GM18499 (cell line): ENCODE results near the gene LRRC74B.
"Not testable (repeated sequence)": the region's sequence is repeated elsewhere in the genome, so short reads cannot be mapped to it uniquely, and the experiment has no call there.

Experiments
- ATAC-seq: cut with Tn5 transposase; IDR thresholded peaks from one replicate; pipeline ENCODE4 v1.9.1; 2021; ENCODE audit warnings: moderate number of reproducible peaks; ENCODE audit not compliant: insufficient read depth, unreplicated experiment

LRRC74B gene

GRCh38 chr22:21051831-21052400 lies 6.2 kb downstream of the LRRC74B start:
- ATAC-seq = no peak

- ATAC-seq = no peak
These were observed 7.1 kb downstream of the LRRC74B start for GRCh38 chr22:21052715-21053459.

DNA sequence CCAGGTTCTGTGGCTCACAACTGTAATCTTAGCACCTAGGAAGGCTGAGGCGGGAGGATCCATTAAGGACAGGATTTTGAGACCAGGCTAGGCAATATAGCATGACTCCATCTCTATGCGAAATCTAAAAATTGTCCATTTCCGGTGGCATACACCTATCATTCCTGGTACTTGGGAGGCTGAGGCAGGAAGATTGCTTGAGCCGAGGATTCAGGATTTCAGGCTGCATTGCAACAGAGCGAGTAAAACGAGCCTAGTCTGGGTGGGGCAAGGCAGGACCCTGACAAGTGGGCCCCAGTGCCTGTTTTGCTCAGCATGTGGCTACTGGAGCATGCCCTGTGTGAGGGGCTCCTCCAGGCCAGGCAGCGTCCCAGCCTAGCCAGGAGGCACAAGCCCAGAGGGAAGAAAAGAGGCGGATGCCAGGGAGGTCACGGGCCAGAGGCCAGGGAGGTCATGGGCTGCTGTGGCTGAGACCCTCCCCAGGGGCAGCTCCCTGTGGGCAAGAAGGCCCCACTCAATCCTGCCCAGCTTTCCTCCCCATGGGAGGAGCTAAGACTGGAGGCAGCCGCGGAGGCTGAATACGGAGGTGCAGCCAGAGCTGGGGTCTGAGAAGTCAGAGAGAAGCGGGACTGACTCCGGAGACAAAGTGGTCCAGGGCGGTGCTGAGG lies 8.4 kb downstream of the LRRC74B start:
- ATAC-seq = no peak

GRCh38 chr22:21054714-21055563 lies 9.2 kb downstream of the LRRC74B start:
- ATAC-seq = no peak

- ATAC-seq = no peak
These were observed 9.8 kb downstream of the LRRC74B start for GRCh38 chr22:21055564-21055834.

- no peak for ATAC-seq
These were observed 10.2 kb downstream of the LRRC74B start for GRCh38 chr22:21055880-21056319.

DNA sequence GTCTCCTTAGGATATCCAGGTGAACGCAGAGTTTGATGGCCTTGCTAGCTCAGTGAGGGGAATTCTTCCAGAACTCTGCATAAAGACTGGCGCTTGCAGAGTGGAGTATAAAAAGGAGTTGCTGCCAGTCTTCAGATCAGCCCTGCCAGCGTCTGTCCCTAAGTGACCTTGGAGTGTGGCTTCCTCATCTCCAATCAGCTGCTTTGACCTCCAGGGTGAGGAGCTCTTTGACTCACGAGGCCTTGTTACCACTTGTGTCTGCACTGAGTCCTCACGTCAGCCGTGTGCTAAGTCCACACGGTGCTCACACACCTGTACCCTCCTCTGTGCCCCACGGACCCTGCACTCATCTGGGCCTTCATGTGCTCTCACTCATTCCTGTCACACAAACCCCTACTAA lies 14.6 kb downstream of the LRRC74B start:
- not testable (repeated sequence) for ATAC-seq

GRCh38 chr22:21061660-21062321 lies 16.0 kb downstream of the LRRC74B start:
- ATAC-seq = not testable (repeated sequence)

- ATAC-seq = not testable (repeated sequence)
These were observed 18.7 kb downstream of the LRRC74B start for GRCh38 chr22:21064425-21064824.

DNA sequence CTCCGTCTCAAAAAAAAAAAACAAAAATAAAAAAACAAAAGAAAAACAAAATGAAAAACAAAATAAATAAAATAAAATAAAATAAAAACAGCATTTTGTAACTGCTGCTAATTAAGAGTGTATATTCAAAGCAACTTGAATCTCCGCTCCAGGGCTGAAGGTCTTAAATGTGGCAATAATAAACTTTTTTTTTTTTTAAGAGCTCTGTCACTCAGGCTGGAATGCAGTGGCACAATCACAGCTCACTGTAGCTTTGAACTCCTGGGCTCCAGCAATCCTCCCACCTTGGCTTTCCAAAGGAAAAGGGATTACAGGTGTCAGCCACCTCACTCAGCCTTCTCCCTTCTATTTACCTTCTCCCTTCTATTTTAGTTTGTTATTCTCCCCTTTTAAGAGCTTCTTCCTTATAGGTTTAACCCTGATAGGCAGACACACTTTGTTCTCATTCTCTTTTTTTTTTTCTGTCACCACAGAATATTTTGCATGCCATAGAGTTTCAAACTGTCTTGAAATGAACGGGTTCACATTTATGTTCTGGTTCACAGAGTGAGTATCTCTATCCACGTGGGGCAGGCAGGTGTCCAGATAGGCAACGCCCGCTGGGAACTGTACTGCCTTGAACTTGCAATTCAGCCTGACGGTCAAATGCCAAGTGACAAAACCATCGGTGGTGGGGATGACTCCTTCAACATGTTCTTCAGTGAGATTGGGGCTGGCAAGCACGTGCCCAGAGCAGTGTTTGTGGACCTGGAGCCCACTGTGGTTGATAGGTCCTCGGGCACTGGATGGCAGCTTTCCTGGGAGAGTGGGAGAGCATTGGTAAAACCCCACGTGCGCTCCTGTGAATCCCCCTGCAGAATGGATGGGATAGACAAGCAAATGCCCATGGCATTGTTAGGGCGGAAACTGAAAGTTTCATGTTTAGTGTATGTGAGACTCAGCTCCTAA lies 19.4 kb downstream of the LRRC74B start:
- no peak for ATAC-seq

GRCh38 chr22:21067075-21067900 lies 21.5 kb downstream of the LRRC74B start:
- no peak for ATAC-seq

- ATAC-seq = no peak
These were observed 22.3 kb downstream of the LRRC74B start for GRCh38 chr22:21067901-21068680.

- ATAC-seq = no peak
These were observed 23.0 kb downstream of the LRRC74B start for GRCh38 chr22:21068681-21069276.

GRCh38 chr22:21069375-21069774 lies 23.6 kb downstream of the LRRC74B start:
- no peak for ATAC-seq

- ATAC-seq = no peak
These were observed 25.2 kb downstream of the LRRC74B start for GRCh38 chr22:21070690-21071615.

- ATAC-seq = not testable (repeated sequence)
These were observed 26.1 kb downstream of the LRRC74B start for GRCh38 chr22:21071796-21072195.
